ENCODE data around the gene STRN. TPM values are rescaled to one million over a fixed set of nuclear protein-coding genes. Genes with fewer than 3 reads are reported as not detected.

Gene STRN
- total RNA-seq, 2 donors from 2014 or later, result 29.2 to 34.5 TPM

DNA sequence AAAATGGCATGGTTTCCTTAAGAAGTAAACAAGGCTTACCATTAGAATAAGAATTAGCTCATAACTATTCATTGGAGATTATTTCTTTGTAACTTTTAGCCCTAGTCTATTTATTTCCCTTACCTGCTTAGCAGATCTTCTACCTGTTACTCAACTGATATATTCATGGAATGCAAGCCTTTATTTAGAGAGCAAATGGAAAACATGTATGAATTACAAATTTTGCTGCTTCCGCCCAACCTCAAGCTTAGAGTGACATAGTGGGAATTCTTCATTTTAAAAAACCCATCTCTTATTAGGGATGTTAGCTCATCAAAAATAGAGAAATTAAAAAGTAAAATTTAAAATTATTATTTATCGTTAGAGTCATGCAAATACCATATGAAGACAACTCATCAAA, 110.9 kb downstream of the STRN start:
- TF ChIP-seq, protein P1, sequence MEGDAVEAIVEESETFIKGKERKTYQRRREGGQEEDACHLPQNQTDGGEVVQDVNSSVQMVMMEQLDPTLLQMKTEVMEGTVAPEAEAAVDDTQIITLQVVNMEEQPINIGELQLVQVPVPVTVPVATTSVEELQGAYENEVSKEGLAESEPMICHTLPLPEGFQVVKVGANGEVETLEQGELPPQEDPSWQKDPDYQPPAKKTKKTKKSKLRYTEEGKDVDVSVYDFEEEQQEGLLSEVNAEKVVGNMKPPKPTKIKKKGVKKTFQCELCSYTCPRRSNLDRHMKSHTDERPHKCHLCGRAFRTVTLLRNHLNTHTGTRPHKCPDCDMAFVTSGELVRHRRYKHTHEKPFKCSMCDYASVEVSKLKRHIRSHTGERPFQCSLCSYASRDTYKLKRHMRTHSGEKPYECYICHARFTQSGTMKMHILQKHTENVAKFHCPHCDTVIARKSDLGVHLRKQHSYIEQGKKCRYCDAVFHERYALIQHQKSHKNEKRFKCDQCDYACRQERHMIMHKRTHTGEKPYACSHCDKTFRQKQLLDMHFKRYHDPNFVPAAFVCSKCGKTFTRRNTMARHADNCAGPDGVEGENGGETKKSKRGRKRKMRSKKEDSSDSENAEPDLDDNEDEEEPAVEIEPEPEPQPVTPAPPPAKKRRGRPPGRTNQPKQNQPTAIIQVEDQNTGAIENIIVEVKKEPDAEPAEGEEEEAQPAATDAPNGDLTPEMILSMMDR (IDR thresholded peaks at IDR 0.05), result no peak
- no peak for DNase-seq (ENCODE audit: low spot score)
- H3K27ac ChIP-seq, result no peak overlapping the region
- peaks cover 35% of the 10 kb centered on the region for H3K36me3 ChIP-seq
- no peaks in the 10 kb centered on the region for H3K27me3 ChIP-seq
- no peaks in the 10 kb centered on the region for H3K9me3 ChIP-seq
- no peak overlapping the region for H3K4me3 ChIP-seq
- no peaks in the 10 kb centered on the region for H3K4me1 ChIP-seq

DNA sequence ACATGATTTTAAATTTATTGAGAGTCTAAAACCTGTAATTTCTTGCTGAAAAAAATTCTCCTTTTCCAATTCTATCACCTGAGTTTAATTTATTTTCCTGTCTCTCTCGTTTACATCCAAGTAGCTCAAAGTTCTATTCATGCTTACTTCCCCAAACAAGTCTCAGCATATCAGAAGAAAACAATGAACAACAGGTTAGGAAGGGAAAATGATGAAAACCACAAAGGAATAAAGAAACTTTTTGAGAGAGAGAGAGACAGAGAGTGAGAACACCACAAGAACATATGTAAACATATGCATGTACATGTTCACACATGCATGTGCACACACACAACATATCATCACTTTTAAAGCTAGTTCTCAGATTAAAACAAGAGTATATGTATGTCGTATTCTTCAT, 112.1 kb downstream of the STRN start:
- H3K27me3 ChIP-seq, result no peaks in the 10 kb centered on the region
- H3K27ac ChIP-seq, result no peak overlapping the region
- no peaks in the 10 kb centered on the region for H3K9me3 ChIP-seq
- no peak for DNase-seq (ENCODE audit: low spot score)
- no peaks in the 10 kb centered on the region for H3K4me1 ChIP-seq
- H3K4me3 ChIP-seq, result no peak overlapping the region
- H3K36me3 ChIP-seq, result peaks cover 47% of the 10 kb centered on the region
- TF ChIP-seq, protein P1 (IDR thresholded peaks at IDR 0.05), result no peak

DNA sequence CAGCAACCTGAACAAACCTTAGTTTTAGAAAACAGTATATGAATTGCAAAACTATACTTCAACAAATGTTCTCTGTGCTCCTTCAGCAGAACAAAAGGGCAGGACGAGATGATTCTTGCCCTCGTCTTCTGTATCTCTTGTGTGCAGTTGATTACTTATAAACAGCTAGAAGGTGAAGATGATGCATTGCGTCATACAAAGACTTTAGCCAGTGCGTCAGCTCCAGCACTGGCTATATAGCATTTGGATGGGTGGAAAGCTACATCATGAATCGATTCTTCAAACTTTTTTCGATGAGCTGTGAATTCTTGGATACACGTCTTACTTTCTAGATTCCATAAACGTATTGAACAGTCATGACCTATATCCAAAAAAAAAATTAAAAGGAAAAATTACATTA, 117.1 kb downstream of the STRN start:
- TF ChIP-seq, protein P1 (IDR thresholded peaks at IDR 0.05), result no peak
- Histone ChIP-seq H3K27ac (no peak overlapping the region), H3K4me3 (no peak overlapping the region), H3K9me3 (no peaks in the 10 kb centered on the region), H3K4me1 (no peaks in the 10 kb centered on the region), H3K36me3 (peaks cover 33% of the 10 kb centered on the region), H3K27me3 (no peaks in the 10 kb centered on the region)
- no peak for DNase-seq (ENCODE audit: low spot score)

DNA sequence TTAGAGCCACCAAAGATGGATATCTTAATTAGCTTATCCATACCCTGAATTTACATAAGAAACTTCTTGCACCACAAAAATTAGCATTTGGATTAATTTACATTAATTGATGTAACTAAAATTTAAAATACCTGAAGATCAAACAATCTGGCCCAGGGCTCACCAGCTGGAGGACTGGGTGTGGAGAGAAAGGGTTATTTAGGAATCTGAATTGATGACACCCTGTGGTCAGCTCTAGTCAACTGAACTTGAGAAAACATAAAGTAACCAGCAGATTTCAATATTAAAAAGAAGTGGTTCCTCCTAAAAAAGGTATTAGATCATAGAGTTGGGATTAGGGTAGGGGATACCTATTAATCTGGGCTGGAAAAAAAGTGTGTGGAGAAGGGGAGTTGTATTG, 122.5 kb downstream of the STRN start:
- TF ChIP-seq, protein P1 (IDR thresholded peaks at IDR 0.05), result no peak
- H3K27ac ChIP-seq, result no peak overlapping the region
- no peaks in the 10 kb centered on the region for H3K27me3 ChIP-seq
- no peaks in the 10 kb centered on the region for H3K9me3 ChIP-seq
- H3K4me3 ChIP-seq, result no peak overlapping the region
- H3K36me3 ChIP-seq, result peaks cover 10% of the 10 kb centered on the region
- DNase-seq (ENCODE audit: low spot score), result no peak
- no peaks in the 10 kb centered on the region for H3K4me1 ChIP-seq

DNA sequence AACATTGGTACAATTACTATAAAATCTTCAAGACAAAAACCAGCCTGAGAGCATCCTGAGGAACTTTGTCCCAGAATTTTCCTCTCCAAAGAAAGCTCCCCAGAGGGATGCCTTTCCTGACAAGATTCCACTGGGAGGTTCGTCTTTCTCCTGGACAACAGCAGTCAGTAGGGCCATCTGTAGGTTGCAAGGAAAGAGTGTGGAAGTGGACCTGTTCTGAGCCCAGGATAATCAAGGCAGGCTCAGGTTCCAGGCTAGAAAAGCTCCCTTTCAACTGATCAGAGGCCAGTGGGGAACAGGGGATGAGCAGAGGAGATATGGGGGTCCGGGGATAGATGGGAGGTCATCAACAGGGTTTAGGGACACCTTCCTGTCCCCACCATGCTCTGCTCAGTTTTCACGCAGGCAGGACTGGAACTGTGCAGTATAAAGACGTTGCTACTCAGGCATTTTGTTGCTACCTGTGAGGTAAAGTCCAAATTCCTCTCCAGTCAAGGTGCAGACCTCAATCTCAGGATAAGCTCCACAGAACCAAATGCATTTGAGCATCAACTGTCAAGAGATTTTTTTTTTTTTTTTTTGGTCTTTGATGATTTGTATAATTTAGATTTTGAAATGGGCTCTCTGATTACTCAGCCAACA, 126.2 kb downstream of the STRN start:
- Histone ChIP-seq H3K9me3 (no peaks in the 10 kb centered on the region), H3K36me3 (no peaks in the 10 kb centered on the region), H3K4me1 (no peaks in the 10 kb centered on the region), H3K4me3 (no peak overlapping the region), H3K27me3 (no peaks in the 10 kb centered on the region), H3K27ac (no peak overlapping the region)
- TF ChIP-seq, protein P1 (IDR thresholded peaks at IDR 0.05), result no peak
- DNase-seq (ENCODE audit: low spot score), result no peak

All from right atrium auricular region (tissue), 2 donors.